GM12878 (cell line): ENCODE results near the gene SLX4IP. TPM values are rescaled to one million over a fixed set of nuclear protein-coding genes. Genes with fewer than 3 reads are reported as not detected.
A peak's percentile ranks its signal among the peaks of the same experiment; 100 is the strongest.

Experiments
- ATAC-seq: fragments of 200-7000 bp; cut with Tn5 transposase; 3 replicates; pipeline ENCODE4 v1.9.1; 2020; ENCODE audit warnings: mild to moderate bottlenecking, moderate library complexity
- BruUV-seq: library from RNA; stranded (reverse); fragments of 400-500 nt; replicated peaks from 2 replicates; lab custom pipeline; 2021; lab: Mats Ljungman, UMichigan
- CTCF ChIA-PET: fragments of 300-600 bp; sonication (Branson Sonifier 250); formaldehyde crosslinking; extraction: SDS; loops from one replicate; lab custom pipeline; 2021; ENCODE audit warnings: inconsistent platforms; lab: Yijun Ruan, JAX
- POLR2A ChIA-PET: fragments of 350-600 bp; formaldehyde crosslinking; extraction: SDS; loops from one replicate; lab custom pipeline; 2021; ENCODE audit warnings: inconsistent platforms; lab: Charles Lee
- RAD21 ChIA-PET: fragments of 300-600 bp; sonication (Branson Sonifier 250); formaldehyde crosslinking; loops from one replicate; lab custom pipeline; 2023; ENCODE audit warnings: antibody characterized with exemption; ENCODE audit not compliant: unreplicated experiment; lab: Charles Lee
- SMC1A ChIA-PET: fragments of 300-600 bp; sonication (Branson Sonifier 250); formaldehyde crosslinking; loops from one replicate; lab custom pipeline; 2023; ENCODE audit not compliant: unreplicated experiment, uncharacterized antibody; lab: Charles Lee
- DNase-seq: peaks from one replicate; pipeline ENCODE4 v3.0.0-alpha.2; 2011; ENCODE audit warnings: low read depth, low spot score
- FAIRE-seq: peaks from 3 replicates; lab custom pipeline; 2011; peaks lifted over from hg19 to GRCh38; lab: Jason Lieb, UNC
- H2AFZ ChIP-seq: 2 replicates; pipeline ENCODE4 v1.6.0; 2011; ENCODE audit warnings: low read depth, low read length, control low read depth; ENCODE audit not compliant: control insufficient read depth
- H3K27ac ChIP-seq: 2 replicates; pipeline ENCODE4 v1.5.1; 2011; ENCODE audit warnings: control low read depth; ENCODE audit not compliant: control insufficient read depth, insufficient read depth
- H3K27me3 ChIP-seq, 2 experiments: replicated peaks in 1 of 2; 2 replicates each; pipeline versions ENCODE4 v1.6.0 to v1.6.1; 2011; ENCODE audit warnings: low read length in 1 of 2; ENCODE audit not compliant: control insufficient read depth in 2 of 2, insufficient read depth in 2 of 2
- H3K36me3 ChIP-seq, 2 experiments: 2 replicates each; pipeline ENCODE4 v1.5.1; 2011; ENCODE audit warnings: low read length in 1 of 2; ENCODE audit not compliant: control insufficient read depth in 2 of 2, insufficient read depth in 2 of 2
- H3K4me1 ChIP-seq: 2 replicates; pipeline ENCODE4 v1.6.1; 2011; ENCODE audit warnings: mild to moderate bottlenecking, low read length, moderate library complexity, mixed read lengths; ENCODE audit not compliant: control insufficient read depth, insufficient read depth
- H3K4me2 ChIP-seq: 2 replicates; pipeline ENCODE4 v1.6.0; 2011; ENCODE audit warnings: control low read depth; ENCODE audit not compliant: control insufficient read depth, insufficient read depth
- H3K4me3 ChIP-seq: fragments of 200-600 bp; sonication (generic); 2 replicates; pipeline ENCODE4 v1.5.1; 2016
- H3K79me2 ChIP-seq: 2 replicates; pipeline ENCODE4 v1.6.0; 2011; ENCODE audit warnings: low read length; ENCODE audit not compliant: control insufficient read depth, insufficient read depth
- H3K9ac ChIP-seq: 2 replicates; pipeline ENCODE4 v1.8.0; 2011; ENCODE audit warnings: low read length, control low read depth, mixed read lengths; ENCODE audit not compliant: control insufficient read depth, insufficient read depth
- H3K9me3 ChIP-seq: replicated peaks from 3 replicates; pipeline ENCODE4 v1.5.1; 2011; ENCODE audit warnings: mild to moderate bottlenecking, low read length; ENCODE audit not compliant: control insufficient read depth, insufficient read depth
- H4K20me1 ChIP-seq: 2 replicates; pipeline ENCODE4 v1.6.0; 2011; ENCODE audit not compliant: control insufficient read depth, insufficient read depth
- NR2C2 ChIP-seq: IDR thresholded peaks from 2 replicates; pipeline ENCODE4 v1.6.1; 2011; ENCODE audit warnings: borderline replicate concordance, low read depth; ENCODE audit not compliant: control insufficient read depth, insufficient read length
- RFX5 ChIP-seq: IDR thresholded peaks from 2 replicates; pipeline ENCODE4 v1.6.1; 2011; ENCODE audit warnings: low read depth, low read length, improper control_type of control experiment
- SMAD1 ChIP-seq: fragments of 450-650 bp; IDR thresholded peaks from 2 replicates; pipeline ENCODE4 v1.6.1; 2018; ENCODE audit warnings: mild to moderate bottlenecking, low read depth; ENCODE audit not compliant: partially characterized antibody
- SPI1 ChIP-seq: IDR thresholded peaks from 2 replicates; pipeline ENCODE4 v1.6.1; 2011; ENCODE audit warnings: low read depth, mild to moderate bottlenecking, low read length, moderate library complexity, borderline replicate concordance; ENCODE audit not compliant: insufficient read depth
- WGBS: methylation state at CpG from one replicate; pipeline ENCODE4 v1.1.6; 2016; ENCODE audit warnings: low lambda C conversion rate; ENCODE audit not compliant: insufficient replicate concordance, insufficient coverage; ENCODE audit errors: missing lambda C conversion rate; 5-methylcytosine and 5-hydroxymethylcytosine counted together
- in situ Hi-C: fragments of 300-500 bp; cut with MboI; formaldehyde crosslinking; loops from 9 replicates; pipeline ENCODE4 v1.14.3; 2018; ENCODE audit warnings: mixed read lengths
- intact Hi-C: fragments of 100-400 bp; cut with micrococcal nuclease; formaldehyde crosslinking; loops from one replicate; pipeline ENCODE4 v1.14.2; 2022; ENCODE audit not compliant: unreplicated experiment
- polyA plus RNA-seq, 11 experiments: library from polyadenylated mRNA; depleted of rRNA in 4 of 11; unstranded in 6 of 11; stranded (reverse) in 5 of 11; fragments of >200 nt; fragmentation: Nextera tagmentation in 4 of 11; fragmentation: Illumina TruSeq in 1 of 11; extraction: Ambion mirVana in 4 of 11; extraction: Trizol in 1 of 11; gene quantifications; 1 replicate in 1 of 11; 2 replicates in 10 of 11; pipeline versions ENCODE4 v1.2.1 to v1.2.3, GENCODE V29; 2011 to 2016; ENCODE audit warnings: inconsistent platforms in 2 of 11, missing spikeins in 2 of 11, low read depth in 1 of 11
- total RNA-seq, 4 experiments: library from RNA; depleted of rRNA in 3 of 4; stranded (reverse); fragments of >200 nt in 3 of 4; fragmentation: Illumina TruSeq in 1 of 4; extraction: Trizol in 1 of 4; gene quantifications; 2 replicates each; pipeline versions ENCODE4 v1.2.1 to v1.2.3, GENCODE V29; 2013 to 2021
- TF ChIP-seq, protein P1 (sequence below): fragments of 450-650 bp; IDR thresholded peaks from 2 replicates; pipeline ENCODE4 v1.6.1; 2017; ENCODE audit warnings: mild to moderate bottlenecking
- TF ChIP-seq, protein P2 (sequence below): fragments of 450-650 bp; IDR thresholded peaks from 2 replicates; pipeline ENCODE4 v1.6.1; 2017; ENCODE audit warnings: low read depth, mild to moderate bottlenecking, moderate library complexity
- TF ChIP-seq, protein P3 (sequence below): fragments of 450-650 bp; formaldehyde crosslinking; IDR thresholded peaks from 2 replicates; pipeline ENCODE4 v1.4.0; 2022; ENCODE audit warnings: mild to moderate bottlenecking, moderate library complexity

Gene SLX4IP
- total and polyA plus RNA-seq, 10 of the 15 experiments (the other 5 are each of a cell fraction or from before 2014, with no cell fraction given), result 2.2 to 11.0 (median 6.3) TPM

DNA sequence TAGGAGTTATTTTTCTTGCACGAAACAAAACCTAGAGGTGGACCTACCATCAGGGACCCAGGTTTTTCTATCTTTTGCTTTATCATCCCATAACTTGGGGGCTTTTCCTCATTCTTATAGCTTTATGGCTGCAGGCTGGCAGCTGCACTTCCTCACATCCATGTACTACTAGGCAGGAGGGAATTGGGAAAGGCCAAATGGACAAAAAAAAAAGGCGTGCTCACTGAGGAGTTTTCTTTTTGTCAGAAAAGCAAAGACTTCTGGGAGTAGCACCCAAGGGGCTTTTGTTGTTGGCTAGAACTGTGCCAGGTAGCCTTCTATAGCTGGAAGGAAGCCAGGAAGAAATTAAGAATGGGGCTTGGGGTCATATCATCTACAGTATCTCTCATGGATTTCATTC is 61.4 kb downstream of the SLX4IP start (continued):
- TF ChIP-seq, protein P1, sequence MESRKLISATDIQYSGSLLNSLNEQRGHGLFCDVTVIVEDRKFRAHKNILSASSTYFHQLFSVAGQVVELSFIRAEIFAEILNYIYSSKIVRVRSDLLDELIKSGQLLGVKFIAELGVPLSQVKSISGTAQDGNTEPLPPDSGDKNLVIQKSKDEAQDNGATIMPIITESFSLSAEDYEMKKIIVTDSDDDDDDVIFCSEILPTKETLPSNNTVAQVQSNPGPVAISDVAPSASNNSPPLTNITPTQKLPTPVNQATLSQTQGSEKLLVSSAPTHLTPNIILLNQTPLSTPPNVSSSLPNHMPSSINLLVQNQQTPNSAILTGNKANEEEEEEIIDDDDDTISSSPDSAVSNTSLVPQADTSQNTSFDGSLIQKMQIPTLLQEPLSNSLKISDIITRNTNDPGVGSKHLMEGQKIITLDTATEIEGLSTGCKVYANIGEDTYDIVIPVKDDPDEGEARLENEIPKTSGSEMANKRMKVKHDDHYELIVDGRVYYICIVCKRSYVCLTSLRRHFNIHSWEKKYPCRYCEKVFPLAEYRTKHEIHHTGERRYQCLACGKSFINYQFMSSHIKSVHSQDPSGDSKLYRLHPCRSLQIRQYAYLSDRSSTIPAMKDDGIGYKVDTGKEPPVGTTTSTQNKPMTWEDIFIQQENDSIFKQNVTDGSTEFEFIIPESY, result no peak
- TF ChIP-seq, protein P2, sequence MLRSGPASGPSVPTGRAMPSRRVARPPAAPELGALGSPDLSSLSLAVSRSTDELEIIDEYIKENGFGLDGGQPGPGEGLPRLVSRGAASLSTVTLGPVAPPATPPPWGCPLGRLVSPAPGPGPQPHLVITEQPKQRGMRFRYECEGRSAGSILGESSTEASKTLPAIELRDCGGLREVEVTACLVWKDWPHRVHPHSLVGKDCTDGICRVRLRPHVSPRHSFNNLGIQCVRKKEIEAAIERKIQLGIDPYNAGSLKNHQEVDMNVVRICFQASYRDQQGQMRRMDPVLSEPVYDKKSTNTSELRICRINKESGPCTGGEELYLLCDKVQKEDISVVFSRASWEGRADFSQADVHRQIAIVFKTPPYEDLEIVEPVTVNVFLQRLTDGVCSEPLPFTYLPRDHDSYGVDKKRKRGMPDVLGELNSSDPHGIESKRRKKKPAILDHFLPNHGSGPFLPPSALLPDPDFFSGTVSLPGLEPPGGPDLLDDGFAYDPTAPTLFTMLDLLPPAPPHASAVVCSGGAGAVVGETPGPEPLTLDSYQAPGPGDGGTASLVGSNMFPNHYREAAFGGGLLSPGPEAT, result no peak
- TF ChIP-seq, protein P3, sequence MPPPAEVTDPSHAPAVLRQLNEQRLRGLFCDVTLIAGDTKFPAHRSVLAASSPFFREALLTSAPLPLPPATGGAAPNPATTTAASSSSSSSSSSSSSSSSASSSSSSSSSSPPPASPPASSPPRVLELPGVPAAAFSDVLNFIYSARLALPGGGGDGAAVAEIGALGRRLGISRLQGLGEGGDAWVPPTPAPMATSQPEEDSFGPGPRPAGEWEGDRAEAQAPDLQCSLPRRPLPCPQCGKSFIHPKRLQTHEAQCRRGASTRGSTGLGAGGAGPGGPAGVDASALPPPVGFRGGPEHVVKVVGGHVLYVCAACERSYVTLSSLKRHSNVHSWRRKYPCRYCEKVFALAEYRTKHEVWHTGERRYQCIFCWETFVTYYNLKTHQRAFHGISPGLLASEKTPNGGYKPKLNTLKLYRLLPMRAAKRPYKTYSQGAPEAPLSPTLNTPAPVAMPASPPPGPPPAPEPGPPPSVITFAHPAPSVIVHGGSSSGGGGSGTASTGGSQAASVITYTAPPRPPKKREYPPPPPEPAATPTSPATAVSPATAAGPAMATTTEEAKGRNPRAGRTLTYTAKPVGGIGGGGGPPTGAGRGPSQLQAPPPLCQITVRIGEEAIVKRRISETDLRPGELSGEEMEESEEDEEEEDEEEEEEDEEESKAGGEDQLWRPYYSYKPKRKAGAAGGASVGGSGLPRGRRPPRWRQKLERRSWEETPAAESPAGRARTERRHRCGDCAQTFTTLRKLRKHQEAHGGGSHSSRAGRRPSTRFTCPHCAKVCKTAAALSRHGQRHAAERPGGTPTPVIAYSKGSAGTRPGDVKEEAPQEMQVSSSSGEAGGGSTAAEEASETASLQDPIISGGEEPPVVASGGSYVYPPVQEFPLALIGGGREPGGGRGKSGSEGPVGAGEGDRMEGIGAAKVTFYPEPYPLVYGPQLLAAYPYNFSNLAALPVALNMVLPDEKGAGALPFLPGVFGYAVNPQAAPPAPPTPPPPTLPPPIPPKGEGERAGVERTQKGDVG (CRISPR knock-in tag), result no peak

DNA sequence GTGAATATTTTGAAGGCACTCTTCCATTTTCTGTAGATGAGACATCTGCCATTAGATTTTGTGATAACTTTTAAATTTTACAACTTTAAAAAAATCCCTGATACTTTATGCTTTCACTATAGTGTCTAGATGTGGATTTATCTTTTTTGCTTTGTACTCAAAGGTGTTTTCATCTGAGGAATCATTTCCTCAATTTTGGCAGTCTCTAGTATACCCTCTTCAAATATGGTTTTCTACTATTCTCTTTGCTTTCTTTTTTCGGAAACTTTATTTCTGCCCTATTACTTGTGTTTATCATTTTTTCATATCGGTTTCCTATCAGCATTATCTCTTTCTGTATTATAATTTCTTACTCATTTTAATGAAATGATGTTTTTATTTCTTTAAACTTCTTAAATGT is 62.2 kb downstream of the SLX4IP start:
- ChIA-PET CTCF (interaction anchor here (1.7 kb wide), 1 partner anchor 20 kb away, joined by 4 read pairs; no protein-coding TSS in a partner anchor), POLR2A (no interaction called here), RAD21 (interaction anchor here (1.1 to 1.3 kb wide), 2 partner anchors 14 to 16 kb away, joined by 3 to 4 read pairs; no protein-coding TSS in a partner anchor), SMC1A (interaction anchor here (0.6 to 2.4 kb wide), 3 partner anchors 8 to 134 kb away, joined by 3 to 12 read pairs (median 6); no protein-coding TSS in a partner anchor)
- H2AFZ ChIP-seq, result no peak overlapping the region
- no peak for FAIRE-seq
- H3K9me3 ChIP-seq, result no peaks in the 10 kb centered on the region
- H3K79me2 ChIP-seq, result peaks cover 2% of the 10 kb centered on the region
- TF ChIP-seq SPI1 (peak; percentile 21; the same call in 1 of the 2 replicates), NR2C2 (no peak), RFX5 (no peak), SMAD1 (no peak)
- H3K4me2 ChIP-seq, result no peak overlapping the region
- H3K4me1 ChIP-seq, result no peaks in the 10 kb centered on the region
- H3K36me3 ChIP-seq, result no peaks in the 10 kb centered on the region; a peak in 1 of 4 replicates
- intact Hi-C loops, result no loop called here
- no peak overlapping the region for H3K9ac ChIP-seq
- no peaks in the 10 kb centered on the region for H4K20me1 ChIP-seq
- DNase-seq, result no peak
- WGBS, result 70% methylated on average over 2 of the region's 2 CpGs
- no peak overlapping the region for H3K27ac ChIP-seq
- H3K27me3 ChIP-seq, result no peaks in the 10 kb centered on the region
- no peak overlapping the region for H3K4me3 ChIP-seq
- peak; percentile 59 for ATAC-seq
- no TSS peak for BruUV-seq
- in situ Hi-C loops, result no loop called here
